B cell (primary cell): ENCODE measurements around the gene SRP54.

Source experiments
- CTCF ChIP-seq: fragments of 200-600 bp; IDR thresholded peaks from one replicate; pipeline ENCODE4 v1.8.0; 2022; ENCODE audit warnings: antibody characterized with exemption, mild to moderate bottlenecking
- EZH2 ChIP-seq: IDR thresholded peaks from 2 replicates; pipeline ENCODE4 v1.6.1; 2012; ENCODE audit warnings: borderline replicate concordance, low read depth, mild to moderate bottlenecking, moderate library complexity, low read length; ENCODE audit not compliant: insufficient read depth, poor library complexity, severe bottlenecking

- TF ChIP-seq CTCF (no peak), EZH2 (no peak)
These were observed 62.4 kb downstream of the SRP54 start for GRCh38 chr14:35044939-35045797.
